Activated B cell treated with CpG ODN at 0.5 μM for 24 hours (primary cell): ENCODE measurements around the gene RBM34. TPM values are rescaled to one million over a fixed set of nuclear protein-coding genes. Genes with fewer than 3 reads are reported as not detected.
"Not testable (repeated sequence)": the region's sequence is repeated elsewhere in the genome, so short reads cannot be mapped to it uniquely, and the experiment has no call there.

ENCODE experiments used
- ATAC-seq: fragments of 200-7000 bp; cut with Tn5 transposase; one replicate; pipeline ENCODE4 v1.10.0; 2021; ENCODE audit warnings: low read depth, mild to moderate bottlenecking, moderate library complexity
- CTCF ChIA-PET: fragments of 350-600 bp; sonication (Branson Sonifier 250); formaldehyde crosslinking; loops from one replicate; lab custom pipeline; 2021; ENCODE audit warnings: antibody characterized with exemption; lab: Charles Lee
- POLR2A ChIA-PET: fragments of 350-600 bp; sonication (Branson Sonifier 250); formaldehyde crosslinking; loops from one replicate; lab custom pipeline; 2021; ENCODE audit warnings: antibody characterized with exemption; lab: Charles Lee
- DNase-seq: peaks from one replicate; pipeline ENCODE4 v3.0.0; 2022
- H3K27ac Mint-ChIP-seq: one replicate; pipeline ENCODE4 v1.8.0; 2020; ENCODE audit warnings: mixed read lengths
- H3K27me3 Mint-ChIP-seq: one replicate; pipeline ENCODE4 v1.8.0; 2021; ENCODE audit warnings: mixed read lengths
- H3K36me3 Mint-ChIP-seq: one replicate; pipeline ENCODE4 v1.8.0; 2021; ENCODE audit warnings: low read depth, mixed read lengths
- H3K4me1 Mint-ChIP-seq: one replicate; pipeline ENCODE4 v1.8.0; 2021; ENCODE audit warnings: mixed read lengths
- H3K4me3 Mint-ChIP-seq: one replicate; pipeline ENCODE4 v1.8.0; 2020; ENCODE audit warnings: mild to moderate bottlenecking, mixed read lengths
- H3K9me3 Mint-ChIP-seq: one replicate; pipeline ENCODE4 v1.8.0; 2020; ENCODE audit warnings: mixed read lengths
- CTCF ChIP-seq: fragments of 200-600 bp; IDR thresholded peaks from one replicate; pipeline ENCODE4 v1.8.0; 2022; ENCODE audit warnings: antibody characterized with exemption, mild to moderate bottlenecking
- intact Hi-C: fragments of 100-400 bp; cut with micrococcal nuclease; formaldehyde crosslinking; loops from one replicate; pipeline ENCODE4 v1.15.1; 2024
- total RNA-seq: library from RNA; stranded (reverse); gene quantifications from 2 replicates; pipeline ENCODE4 v1.2.3, GENCODE V29; 2022

The RBM34 gene
- total RNA-seq, 1 donor from 2014 or later, result 128 TPM

- intact Hi-C loops, result loop anchor here (1.0 kb wide), 1 partner anchor 321 kb away; no protein-coding TSS in a partner anchor
- Mint-ChIP-seq H3K27me3 (peaks cover 7% of the 10 kb centered on the region), H3K27ac (no peak overlapping the region), H3K36me3 (no peaks in the 10 kb centered on the region), H3K4me3 (no peak overlapping the region), H3K4me1 (peaks cover 5% of the 10 kb centered on the region), H3K9me3 (no peaks in the 10 kb centered on the region)
- ChIA-PET CTCF (interaction anchor here (0.7 to 1.4 kb wide), 9 partner anchors 9 to 595 kb away, joined by 3 to 7 read pairs (median 3); no protein-coding TSS in a partner anchor), POLR2A (interaction anchor here (0.9 kb wide), 1 partner anchor 10 kb away, joined by 3 read pairs; no protein-coding TSS in a partner anchor)
- ATAC-seq, result peak; percentile 98
- peak; percentile 75 for DNase-seq
- peak; percentile 92 for TF ChIP-seq CTCF
Measured at GRCh38 chr1:235093696-235094592, 67.1 kb downstream of the RBM34 start.

DNA sequence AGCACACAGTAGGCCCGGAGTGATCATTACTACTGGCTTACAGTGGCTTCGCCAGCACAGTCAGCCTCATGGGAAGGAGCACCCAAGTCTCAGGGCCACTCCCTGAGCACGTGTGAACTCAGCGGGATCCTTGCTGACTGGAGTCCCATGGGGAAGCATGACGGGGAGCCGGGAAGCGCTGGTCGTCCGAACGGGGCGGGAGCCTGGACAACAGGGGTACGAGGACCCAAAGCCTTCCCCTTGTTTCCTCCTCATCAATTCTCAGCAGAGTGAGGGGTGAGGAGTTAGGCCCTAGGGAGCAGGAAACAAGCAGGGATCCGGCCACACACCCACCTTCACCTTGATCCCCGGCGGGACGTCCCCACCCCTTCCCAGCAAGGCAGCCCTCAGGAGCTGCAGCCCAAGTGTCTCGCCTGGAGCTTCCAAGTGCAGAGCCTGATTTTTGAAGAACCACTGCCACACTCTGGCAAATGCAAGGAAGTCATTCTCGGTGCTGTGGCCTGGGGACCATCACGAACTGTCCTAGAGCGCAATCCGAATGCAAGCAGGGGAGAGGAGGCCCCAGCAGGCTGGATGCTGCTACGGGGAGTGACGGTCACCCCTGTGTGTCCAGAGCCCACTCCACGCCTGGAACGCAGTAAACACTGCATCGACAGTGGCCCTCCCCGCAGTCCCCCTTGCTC, 67.9 kb downstream of the RBM34 start:
- Mint-ChIP-seq H3K27me3 (peaks cover 6% of the 10 kb centered on the region), H3K36me3 (no peaks in the 10 kb centered on the region), H3K4me1 (peaks cover 5% of the 10 kb centered on the region), H3K4me3 (no peak overlapping the region), H3K27ac (no peak overlapping the region), H3K9me3 (no peaks in the 10 kb centered on the region)
- DNase-seq, result no peak
- no peak for TF ChIP-seq CTCF
- intact Hi-C loops, result loop anchor here (1.0 kb wide), 1 partner anchor 322 kb away; no protein-coding TSS in a partner anchor
- CTCF ChIA-PET, result interaction anchor here (1.0 to 1.4 kb wide), 4 partner anchors 10 to 324 kb away, joined by 3 to 7 read pairs (median 6); no protein-coding TSS in a partner anchor
- peak; percentile 28 for ATAC-seq
- POLR2A ChIA-PET, result interaction anchor here (0.7 to 0.9 kb wide), 2 partner anchors 9 to 13 kb away, joined by 3 to 11 read pairs; no protein-coding TSS in a partner anchor

DNA sequence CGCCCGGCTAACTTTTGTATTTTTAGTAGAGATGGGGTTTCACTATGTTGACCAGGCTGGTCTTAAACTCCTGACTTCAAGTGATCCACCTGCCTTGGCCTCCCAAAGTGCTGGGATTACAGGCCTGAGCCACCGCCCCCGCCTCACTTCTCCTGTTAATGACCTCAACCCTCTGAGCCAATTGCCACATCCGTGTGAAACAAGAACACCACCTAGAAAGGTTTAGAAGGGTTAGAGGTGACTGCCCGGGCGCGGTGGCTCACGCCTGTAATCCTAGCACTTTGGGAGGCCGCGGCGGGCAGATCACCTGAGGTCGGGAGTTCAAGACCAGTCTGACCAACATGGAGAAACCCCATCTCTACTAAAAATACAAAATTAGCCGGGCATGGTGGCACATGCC, 68.6 kb downstream of the RBM34 start:
- H3K27ac Mint-ChIP-seq, H3K27me3 Mint-ChIP-seq, H3K4me3 Mint-ChIP-seq, H3K9me3 Mint-ChIP-seq, DNase-seq, H3K36me3 Mint-ChIP-seq, H3K4me1 Mint-ChIP-seq, intact Hi-C loops, ATAC-seq: not testable (repeated sequence)
- CTCF ChIA-PET, result interaction anchor here (0.9 kb wide), 1 partner anchor 324 kb away, joined by 3 read pairs; no protein-coding TSS in a partner anchor
- POLR2A ChIA-PET, result interaction anchor here (0.6 to 0.7 kb wide), 2 partner anchors 13 to 39 kb away, joined by 6 to 11 read pairs; no protein-coding TSS in a partner anchor

DNA sequence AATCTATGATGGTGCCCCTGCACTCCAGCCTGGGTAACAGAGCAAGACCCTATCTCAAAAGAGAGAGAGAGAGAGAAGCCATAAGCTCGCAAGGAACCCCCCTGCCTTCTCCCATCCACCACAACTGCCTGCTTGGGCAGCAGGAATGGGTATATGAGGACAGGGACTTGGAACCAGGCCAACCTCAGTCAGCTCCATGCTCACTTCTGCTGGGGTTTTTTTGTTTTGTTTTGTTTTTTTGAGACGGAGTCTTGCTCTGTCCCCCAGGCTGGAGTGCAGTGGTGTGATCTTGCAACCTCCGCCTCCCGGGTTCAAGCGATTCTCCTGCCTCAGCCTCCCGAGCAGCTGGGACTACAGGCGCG, 69.0 kb downstream of the RBM34 start:
- CTCF ChIA-PET, result interaction anchor here (0.9 to 1.1 kb wide), 2 partner anchors 325 to 488 kb away, joined by 3 read pairs; no protein-coding TSS in a partner anchor

GRCh38 chr1:235091319-235092044, 69.6 kb downstream of the RBM34 start:
- H3K27ac Mint-ChIP-seq, intact Hi-C loops, H3K4me3 Mint-ChIP-seq, DNase-seq, H3K4me1 Mint-ChIP-seq, H3K36me3 Mint-ChIP-seq, H3K27me3 Mint-ChIP-seq, ATAC-seq, H3K9me3 Mint-ChIP-seq: not testable (repeated sequence)
- CTCF ChIA-PET, result interaction anchor here (0.7 to 1.4 kb wide), 3 partner anchors 30 to 487 kb away, joined by 3 to 6 read pairs (median 3); no protein-coding TSS in a partner anchor
- POLR2A ChIA-PET, result interaction anchor here (1.8 kb wide), 1 partner anchor 490 kb away, joined by 6 read pairs; no protein-coding TSS in a partner anchor

More for the DNA sequence above, 69.0 kb downstream of the RBM34 start:
- H3K27me3 Mint-ChIP-seq, H3K36me3 Mint-ChIP-seq, ATAC-seq, H3K9me3 Mint-ChIP-seq, H3K4me3 Mint-ChIP-seq, intact Hi-C loops, DNase-seq, H3K4me1 Mint-ChIP-seq, H3K27ac Mint-ChIP-seq: not testable (repeated sequence)
- POLR2A ChIA-PET, result interaction anchor here (0.6 to 0.7 kb wide), 2 partner anchors 14 to 38 kb away, joined by 6 to 11 read pairs; no protein-coding TSS in a partner anchor
